Measurements from ENCODE around the gene UBL3. TPM values are rescaled to one million over a fixed set of nuclear protein-coding genes. Genes with fewer than 3 reads are reported as not detected.

The UBL3 gene
- polyA plus RNA-seq, 4 donors, result 42.6 to 60.3 (median 43.9) TPM

- no peak for DNase-seq (ENCODE audit: low read depth in 4 of 4, low spot score in 3 of 4)
Measured at GRCh38 chr13:29761815-29762214, 88.6 kb downstream of the UBL3 start.

- DNase-seq (ENCODE audit: low read depth in 4 of 4, low spot score in 3 of 4), result no peak
Measured at GRCh38 chr13:29761160-29761559, 89.3 kb downstream of the UBL3 start.

- no peak for DNase-seq (ENCODE audit: low read depth in 4 of 4, low spot score in 3 of 4)
Measured at GRCh38 chr13:29760544-29760943, 89.9 kb downstream of the UBL3 start.

GRCh38 chr13:29758531-29759114 lies 91.8 kb downstream of the UBL3 start:
- DNase-seq (ENCODE audit: low read depth in 4 of 4, low spot score in 3 of 4), result no peak

GRCh38 chr13:29756506-29756905 lies 93.9 kb downstream of the UBL3 start:
- no peak for DNase-seq (ENCODE audit: low read depth in 4 of 4, low spot score in 3 of 4)

- no peak for DNase-seq (ENCODE audit: low read depth in 4 of 4, low spot score in 3 of 4)
Measured at GRCh38 chr13:29754473-29754806, 96.0 kb downstream of the UBL3 start.

- no peak for DNase-seq (ENCODE audit: low read depth in 4 of 4, low spot score in 3 of 4)
Measured at GRCh38 chr13:29753618-29754472, 96.6 kb downstream of the UBL3 start.

GRCh38 chr13:29752175-29752574 lies 98.2 kb downstream of the UBL3 start:
- no peak for DNase-seq (ENCODE audit: low read depth in 4 of 4, low spot score in 3 of 4)

GRCh38 chr13:29750183-29750530 lies 100.3 kb downstream of the UBL3 start:
- DNase-seq (ENCODE audit: low read depth in 4 of 4, low spot score in 3 of 4), result no peak

- DNase-seq (ENCODE audit: low read depth in 4 of 4, low spot score in 3 of 4), result no peak
Measured at GRCh38 chr13:29749401-29750182, 100.8 kb downstream of the UBL3 start.

GRCh38 chr13:29748097-29748496 lies 102.3 kb downstream of the UBL3 start:
- no peak for DNase-seq (ENCODE audit: low read depth in 4 of 4, low spot score in 3 of 4)

GRCh38 chr13:29746148-29746677 lies 104.2 kb downstream of the UBL3 start:
- DNase-seq (ENCODE audit: low read depth in 4 of 4, low spot score in 3 of 4), result no peak

GRCh38 chr13:29745704-29746103 lies 104.7 kb downstream of the UBL3 start:
- DNase-seq (ENCODE audit: low read depth in 4 of 4, low spot score in 3 of 4), result no peak

- DNase-seq (ENCODE audit: low read depth in 4 of 4, low spot score in 3 of 4), result peak in 1 of 4 donors; percentile 44
Measured at GRCh38 chr13:29743201-29743786, 107.1 kb downstream of the UBL3 start.

GRCh38 chr13:29740961-29741360 lies 109.5 kb downstream of the UBL3 start:
- no peak for DNase-seq (ENCODE audit: low read depth in 4 of 4, low spot score in 3 of 4)

- DNase-seq (ENCODE audit: low read depth in 4 of 4, low spot score in 3 of 4), result no peak
Measured at GRCh38 chr13:29737061-29737460, 113.4 kb downstream of the UBL3 start.

- no peak for DNase-seq (ENCODE audit: low read depth in 4 of 4, low spot score in 3 of 4)
Measured at GRCh38 chr13:29733147-29733611, 117.2 kb downstream of the UBL3 start.

- no peak for DNase-seq (ENCODE audit: low read depth in 4 of 4, low spot score in 3 of 4)
Measured at GRCh38 chr13:29730253-29730652, 120.2 kb downstream of the UBL3 start.

GRCh38 chr13:29722415-29722814 lies 128.0 kb downstream of the UBL3 start:
- DNase-seq (ENCODE audit: low read depth in 4 of 4, low spot score in 3 of 4), result no peak

- no peak for DNase-seq (ENCODE audit: low read depth in 4 of 4, low spot score in 3 of 4)
Measured at GRCh38 chr13:29721766-29722165, 128.7 kb downstream of the UBL3 start.

- no peak for DNase-seq (ENCODE audit: low read depth in 4 of 4, low spot score in 3 of 4)
Measured at GRCh38 chr13:29718694-29719093, 131.7 kb downstream of the UBL3 start.
